HG03108 (cell line): ENCODE results near the gene B3GNT4.
"Not testable (repeated sequence)": the region's sequence is repeated elsewhere in the genome, so short reads cannot be mapped to it uniquely, and the experiment has no call there.

ENCODE experiments used
- ATAC-seq: cut with Tn5 transposase; IDR thresholded peaks from one replicate; pipeline ENCODE4 v1.9.1; 2021; ENCODE audit warnings: moderate library complexity; ENCODE audit not compliant: unreplicated experiment

The B3GNT4 gene

DNA sequence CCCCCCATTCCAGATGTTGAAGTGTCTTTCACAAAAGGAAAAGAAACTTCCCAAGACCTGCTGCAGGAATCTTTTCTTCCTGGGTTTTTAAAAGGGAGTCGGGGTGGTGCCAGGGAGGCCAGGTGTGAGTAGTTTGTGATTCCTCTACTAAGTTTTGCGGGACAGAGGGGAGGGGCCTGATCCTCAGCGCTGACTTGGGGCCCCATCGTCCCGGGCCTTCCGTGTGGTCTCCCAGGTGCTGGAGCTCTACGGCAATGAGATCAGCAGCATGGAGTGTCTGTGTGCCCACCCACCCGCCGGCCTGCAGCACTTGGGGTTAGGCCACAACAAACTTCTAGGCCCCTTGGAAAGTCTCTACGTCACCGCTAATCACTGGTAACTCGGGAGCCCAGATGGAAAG, 16.0 kb upstream of the B3GNT4 start:
- ATAC-seq: no peak

DNA sequence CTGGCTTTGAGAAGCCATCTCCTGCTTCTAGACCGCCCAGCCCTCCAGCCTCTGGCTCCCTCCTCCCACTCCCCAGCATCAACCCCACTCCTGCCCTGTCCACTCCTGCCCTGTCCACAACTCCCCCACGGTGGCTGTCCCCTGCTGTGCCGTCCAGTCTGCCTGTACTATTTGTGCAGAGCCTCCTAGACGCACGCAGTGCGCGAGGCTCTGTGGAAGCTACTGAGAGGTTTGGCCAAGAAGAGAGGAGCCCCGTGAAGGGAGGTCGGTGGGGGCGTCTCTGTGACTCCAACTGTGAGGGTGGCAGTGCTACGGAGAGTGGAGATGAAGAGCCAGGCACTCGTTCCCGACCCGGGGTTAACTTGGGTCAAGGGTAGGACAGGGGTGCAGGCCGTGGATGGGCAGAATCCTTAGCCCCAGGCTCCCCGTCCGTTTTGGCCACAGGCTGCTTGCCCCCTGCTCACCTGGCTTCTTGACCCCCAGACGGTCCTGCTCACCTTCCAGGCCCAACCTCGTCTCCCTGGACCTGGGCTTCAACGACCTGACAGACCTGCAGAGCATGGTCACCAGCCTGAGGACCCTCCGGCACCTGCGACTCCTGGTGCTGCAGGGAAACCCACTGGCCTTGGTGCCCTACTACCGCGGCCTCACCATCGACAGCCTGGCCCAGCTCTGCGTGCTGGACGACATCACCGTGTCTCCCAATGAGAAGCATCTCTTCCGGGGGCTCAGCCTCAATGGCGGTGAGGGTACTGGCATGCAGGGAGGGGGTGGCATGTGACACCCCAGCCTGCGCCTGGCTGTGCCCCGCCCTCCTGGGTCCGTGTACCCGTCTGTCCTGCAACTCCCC, 13.7 kb upstream of the B3GNT4 start:
- ATAC-seq: no peak

DNA sequence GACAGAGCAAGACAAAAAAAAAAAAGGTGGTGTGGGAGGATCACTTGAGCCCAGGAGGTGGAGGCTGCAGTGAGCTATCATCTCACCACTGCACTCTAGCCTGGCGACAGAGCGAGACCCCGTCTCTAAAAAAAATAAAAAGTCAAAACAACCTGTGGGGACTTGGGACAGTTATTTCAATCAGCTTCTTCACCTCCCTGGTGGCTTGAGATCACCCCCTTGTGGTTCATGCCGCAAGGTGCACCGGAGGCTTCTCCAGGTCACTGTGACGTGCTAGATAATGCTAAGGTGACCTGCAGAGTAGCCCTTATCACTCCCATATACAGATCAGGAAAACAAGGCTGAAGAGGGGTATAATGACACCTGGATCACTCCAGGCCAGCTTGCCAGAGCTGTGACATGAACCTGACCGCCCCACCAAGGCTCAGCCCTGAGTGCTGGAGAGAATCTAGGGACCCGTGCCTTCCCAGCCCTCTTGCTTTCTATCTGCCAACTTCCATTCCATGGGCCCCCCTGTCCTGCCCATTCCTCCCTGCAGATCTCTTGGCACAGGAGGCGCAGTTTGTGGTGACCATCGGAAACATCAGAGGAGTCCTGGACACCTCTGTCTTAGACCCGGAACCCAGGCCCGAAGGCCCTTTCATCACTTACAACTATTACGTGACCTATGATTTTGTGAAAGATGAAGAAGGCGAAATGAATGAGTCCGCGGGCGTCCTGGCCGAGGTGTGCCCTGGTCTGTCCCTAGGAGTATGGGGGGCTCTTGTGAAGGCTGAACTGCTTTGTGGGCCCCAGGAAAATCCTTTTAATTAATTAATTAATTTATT, 12.5 kb upstream of the B3GNT4 start:
- ATAC-seq: no peak

DNA sequence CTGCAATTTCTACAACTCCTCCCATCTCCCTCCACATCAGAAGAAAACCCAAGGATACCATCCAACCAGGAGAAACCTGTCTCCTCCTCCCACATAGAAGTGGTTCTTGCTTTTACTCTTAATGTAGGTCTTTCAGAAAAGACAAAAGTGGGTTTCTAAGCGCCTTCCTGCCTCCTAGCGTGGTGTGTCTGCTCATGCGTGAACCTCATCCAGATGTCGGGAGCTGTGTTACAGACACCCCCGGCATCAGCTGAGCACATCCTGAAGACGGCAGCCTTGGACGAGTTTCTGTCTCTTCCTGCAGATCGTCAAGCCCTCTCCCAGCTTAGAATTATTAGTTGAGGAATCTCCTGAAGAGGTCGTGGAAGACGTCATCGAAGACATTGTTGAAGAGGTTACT, 11.1 kb upstream of the B3GNT4 start:
- no peak for ATAC-seq

DNA sequence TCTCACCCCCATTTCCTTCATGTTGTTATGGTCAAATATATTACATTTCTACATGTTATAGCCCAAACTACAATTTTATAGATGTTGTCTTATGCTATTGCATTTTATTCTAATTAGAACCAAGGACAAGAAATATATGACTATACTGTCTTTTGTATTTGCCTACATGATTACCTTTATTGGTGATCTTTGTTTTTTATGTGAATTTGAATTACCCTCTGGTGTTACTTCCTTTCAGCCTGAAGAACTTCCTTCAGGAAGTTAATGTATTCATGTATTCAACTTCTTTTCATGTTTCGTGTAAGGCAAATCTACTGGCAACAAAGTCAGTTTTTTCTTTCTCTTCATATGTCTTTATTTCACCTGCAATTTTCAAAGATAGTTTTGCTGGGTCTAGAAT, 8.7 kb upstream of the B3GNT4 start:
- no peak for ATAC-seq

DNA sequence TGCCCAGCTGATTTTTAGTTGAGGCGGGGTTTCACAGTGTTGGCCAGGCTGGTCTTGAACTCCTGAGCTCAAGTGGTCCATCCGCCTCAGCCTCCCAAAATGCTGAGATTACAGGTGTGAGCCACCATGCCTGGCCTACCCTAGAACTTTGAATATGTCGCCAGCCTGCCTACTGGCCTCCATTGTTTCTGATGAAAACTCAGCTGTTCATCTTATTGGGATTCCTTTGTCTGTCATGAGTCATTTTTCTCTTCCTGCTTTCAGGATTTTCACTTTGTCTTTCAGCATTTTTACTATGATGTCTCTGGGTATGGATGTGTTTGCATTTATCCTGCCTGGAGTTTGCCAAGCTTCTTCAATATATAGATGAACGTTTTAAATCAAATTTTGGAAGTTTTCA, 8.1 kb upstream of the B3GNT4 start:
- no peak for ATAC-seq

DNA sequence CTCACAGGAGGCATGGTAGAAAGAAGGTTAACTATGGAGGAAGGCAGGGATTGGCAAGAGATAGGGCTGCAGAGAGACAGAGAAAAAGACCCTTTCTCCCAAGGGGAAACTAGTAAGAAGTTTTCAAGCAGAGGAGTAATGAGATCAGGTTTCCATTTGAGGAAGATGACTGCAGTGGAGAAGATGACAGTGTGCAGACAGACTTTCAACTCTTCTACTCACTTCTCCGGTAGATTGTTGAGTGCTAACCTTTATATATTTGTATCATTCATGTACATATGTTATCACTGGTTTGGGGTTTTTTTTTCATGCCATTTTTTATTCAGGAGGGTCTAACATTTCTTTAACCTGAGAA, 5.9 kb upstream of the B3GNT4 start:
- ATAC-seq: no peak

DNA sequence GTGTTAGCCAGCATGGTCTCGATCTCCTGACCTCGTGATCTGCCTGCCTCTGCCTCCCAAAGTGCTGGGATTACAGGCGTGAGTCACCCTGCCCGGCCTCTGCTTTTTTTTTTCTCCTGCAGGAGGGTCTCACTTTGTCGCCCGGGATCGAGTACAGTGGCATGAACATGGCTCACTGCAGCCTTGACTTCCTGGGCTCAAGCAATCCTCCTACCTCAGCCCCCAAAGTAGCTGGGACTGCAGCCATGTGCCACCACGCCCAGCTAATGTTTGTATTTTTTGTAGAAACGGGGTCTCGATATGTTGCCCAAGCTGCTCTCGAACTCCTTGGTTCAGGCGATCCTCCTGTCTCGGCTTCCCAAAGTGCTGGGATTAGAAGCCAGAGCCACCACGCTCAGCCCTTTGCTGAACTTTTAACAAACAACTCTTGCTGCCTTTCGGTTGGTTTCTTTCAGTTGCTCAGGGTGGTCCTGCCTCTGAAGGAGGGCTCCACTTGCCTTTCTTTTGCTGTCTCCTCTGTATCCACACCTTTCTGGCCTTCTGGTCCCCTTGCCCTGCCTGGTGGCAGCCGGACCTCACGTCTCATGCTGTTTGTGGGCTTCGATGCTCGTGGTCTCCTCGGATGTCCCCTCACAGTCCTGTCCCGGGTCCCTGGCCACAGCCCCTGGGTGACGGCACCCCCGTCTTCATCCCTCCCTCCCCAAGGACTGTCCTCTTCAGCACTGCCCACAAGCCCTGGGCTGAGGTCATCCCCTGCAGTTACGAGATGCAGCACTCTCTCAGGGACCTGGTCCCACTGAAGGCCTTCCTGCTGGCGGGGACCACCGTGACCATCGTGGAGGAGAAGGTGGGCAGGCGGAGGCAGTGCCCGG, 3.8 kb upstream of the B3GNT4 start:
- no peak for ATAC-seq

DNA sequence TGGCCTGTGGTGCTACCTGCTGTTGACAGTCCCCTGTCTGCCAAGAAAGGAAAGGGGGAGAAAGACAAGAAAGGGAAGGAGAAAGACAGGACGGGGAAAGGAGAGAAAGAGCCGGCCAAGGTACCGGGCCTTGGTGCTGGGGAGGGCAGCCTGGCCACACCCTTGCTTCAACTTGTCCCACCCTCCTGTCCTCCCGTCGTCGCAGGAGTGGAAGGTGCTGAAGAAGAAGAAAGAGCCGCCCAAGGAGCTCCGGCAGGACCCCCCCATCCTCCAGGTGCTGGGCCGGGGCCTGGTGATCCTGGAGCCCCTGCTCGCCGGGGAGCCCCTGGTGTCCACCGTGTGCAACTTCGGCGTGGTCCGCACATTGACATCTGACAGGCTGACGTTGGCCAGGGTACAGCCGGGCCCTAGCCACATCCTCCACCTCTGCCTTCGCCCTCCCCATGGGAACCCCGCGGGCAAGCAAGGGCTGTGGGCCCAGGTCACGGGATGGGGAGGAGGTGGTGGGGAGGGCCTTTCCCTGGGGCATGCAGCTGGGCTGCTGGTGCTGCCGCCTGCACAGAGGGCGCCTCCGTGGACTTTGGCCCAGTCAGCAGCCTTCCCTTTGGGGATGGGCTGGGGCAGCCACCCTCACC, 2.9 kb upstream of the B3GNT4 start:
- ATAC-seq: no peak

DNA sequence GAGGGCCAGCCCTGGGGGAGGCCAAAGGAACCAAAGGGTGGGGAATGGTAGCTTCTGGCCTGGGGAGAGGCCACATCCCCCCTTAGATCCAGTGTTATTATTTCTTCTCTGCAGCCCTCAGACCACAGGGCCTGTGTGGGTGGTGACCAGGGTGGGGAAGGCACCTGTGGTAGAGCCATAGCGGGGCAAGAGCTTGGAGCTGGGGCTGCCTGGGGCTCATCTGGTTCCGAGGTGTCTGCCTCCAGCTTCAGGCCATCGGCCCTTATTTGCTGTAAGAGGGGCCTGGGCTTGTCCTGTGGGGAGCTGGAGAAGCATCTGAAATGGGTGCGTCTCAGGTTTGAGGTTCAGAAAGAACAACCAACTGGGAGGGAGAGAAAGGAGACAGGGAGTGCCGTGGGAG, 2.1 kb upstream of the B3GNT4 start:
- no peak for ATAC-seq

DNA sequence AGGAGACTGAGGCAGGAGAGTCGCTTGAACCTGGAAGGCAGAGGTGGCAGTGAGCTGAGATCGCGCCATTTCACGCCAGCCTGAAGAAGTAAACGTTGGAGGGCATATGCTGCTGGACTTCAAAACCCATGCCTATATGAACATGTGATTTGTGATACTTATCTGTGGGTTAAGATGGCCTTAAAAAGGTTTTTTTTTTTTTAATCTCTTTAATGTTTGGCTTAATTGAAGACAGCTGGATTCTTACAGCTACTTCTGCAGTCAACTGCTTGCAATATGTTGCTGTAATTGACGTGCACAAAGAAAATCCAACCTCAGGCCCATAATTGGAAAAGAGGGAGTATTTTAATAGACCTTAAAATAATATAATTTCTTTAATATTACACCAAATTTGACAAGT, 1.5 kb upstream of the B3GNT4 start:
- no peak for ATAC-seq

DNA sequence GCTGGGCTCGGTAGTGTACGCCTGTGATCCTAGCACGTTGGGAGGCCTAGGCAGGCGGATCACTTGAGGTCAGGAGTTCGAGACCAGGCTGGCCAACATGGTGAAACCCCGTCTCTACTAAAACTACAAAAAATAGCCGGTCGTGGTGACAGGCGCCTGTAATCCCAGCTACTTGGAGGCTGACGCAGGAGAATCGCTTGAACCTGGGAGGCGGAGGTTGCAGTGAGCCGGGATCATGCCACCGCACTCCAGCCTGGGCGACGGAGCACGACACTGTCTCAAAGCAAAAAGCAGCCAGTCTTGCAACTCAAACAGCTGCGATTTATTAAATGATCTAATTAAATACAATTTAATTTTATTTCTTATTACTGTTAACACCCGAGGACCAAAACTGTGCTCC, 698 bp upstream of the B3GNT4 start:
- not testable (repeated sequence) for ATAC-seq

DNA sequence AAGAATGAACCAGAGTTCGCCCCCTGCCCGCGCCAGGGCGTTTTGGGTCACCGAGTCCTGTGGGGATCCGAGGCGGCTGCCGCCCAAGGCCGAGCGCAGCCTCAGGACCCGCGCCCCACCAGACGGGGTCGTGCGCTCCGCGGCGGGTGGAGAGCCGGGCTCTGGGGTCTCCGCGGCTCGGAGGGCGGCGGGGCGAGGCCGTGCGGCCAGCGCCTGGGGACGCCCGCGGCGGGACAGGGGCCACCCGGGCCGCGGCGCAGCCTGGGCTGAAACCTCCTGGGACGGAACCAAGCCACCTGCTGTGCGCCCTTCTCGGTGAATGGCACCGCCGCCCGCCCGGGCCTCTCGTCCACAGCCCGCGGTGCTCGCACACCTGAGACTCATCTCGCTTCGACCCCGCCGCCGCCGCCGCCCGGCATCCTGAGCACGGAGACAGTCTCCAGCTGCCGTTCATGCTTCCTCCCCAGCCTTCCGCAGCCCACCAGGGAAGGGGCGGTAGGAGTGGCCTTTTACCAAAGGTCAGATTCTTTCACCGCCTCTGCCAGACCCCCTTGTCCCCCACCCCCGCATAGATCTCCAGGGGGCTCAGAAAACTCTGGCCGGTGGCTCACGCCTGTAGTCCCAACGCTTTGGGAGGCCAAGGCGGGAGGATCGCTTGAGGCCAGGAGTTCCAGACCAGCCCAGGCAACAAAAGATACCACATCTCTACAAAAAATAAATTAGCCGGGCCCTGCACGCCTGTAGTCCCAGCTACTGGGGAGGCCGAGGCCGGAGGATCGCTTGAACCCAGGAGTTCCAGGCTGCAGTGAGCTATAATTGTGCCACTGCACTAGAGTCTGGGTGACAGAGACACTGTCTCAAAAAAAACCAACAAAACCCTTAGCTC, 901 bp downstream of the B3GNT4 start:
- no peak for ATAC-seq

DNA sequence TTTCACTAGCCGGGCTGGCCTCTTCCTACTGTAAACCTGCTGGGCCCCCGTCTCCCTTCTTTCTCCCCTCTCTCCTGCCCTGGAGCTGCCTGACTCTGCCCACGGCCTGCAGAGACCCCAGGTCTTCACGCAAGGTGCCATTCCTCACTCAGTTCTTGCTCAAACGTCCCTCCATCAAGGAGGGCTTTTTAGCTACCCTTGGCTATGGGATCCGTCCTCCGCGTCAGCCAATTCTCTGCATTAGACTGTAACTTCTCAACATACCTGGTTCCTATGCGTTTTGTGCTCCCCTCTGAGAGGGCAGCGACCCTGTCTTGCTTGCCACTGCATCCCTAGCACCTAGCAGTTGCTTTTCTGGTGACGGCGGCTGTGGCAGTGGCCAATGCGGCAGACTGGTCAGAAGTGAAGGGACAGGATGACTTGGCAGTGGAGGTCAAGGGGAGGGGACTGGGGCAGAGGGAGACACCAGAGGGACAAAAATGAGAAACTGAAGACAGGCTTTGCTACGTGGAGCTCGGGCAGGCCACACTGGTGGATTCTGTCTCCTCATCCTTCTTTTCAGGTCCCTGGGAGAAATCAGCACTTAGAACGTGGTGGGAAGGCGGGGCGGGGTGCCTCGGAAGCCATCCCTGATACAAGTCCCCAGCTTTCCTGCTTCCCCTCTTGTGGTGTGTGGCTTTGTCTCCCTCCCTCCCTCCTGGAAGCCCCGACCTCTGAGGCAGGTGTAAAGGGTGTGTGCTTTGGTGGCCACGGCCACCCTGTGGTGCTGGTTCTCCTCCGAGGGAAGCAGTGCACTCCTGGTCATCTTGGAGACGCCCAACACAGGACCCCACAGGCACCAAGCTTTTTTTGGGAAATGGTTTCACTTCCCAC, 1.8 kb downstream of the B3GNT4 start:
- no peak for ATAC-seq

DNA sequence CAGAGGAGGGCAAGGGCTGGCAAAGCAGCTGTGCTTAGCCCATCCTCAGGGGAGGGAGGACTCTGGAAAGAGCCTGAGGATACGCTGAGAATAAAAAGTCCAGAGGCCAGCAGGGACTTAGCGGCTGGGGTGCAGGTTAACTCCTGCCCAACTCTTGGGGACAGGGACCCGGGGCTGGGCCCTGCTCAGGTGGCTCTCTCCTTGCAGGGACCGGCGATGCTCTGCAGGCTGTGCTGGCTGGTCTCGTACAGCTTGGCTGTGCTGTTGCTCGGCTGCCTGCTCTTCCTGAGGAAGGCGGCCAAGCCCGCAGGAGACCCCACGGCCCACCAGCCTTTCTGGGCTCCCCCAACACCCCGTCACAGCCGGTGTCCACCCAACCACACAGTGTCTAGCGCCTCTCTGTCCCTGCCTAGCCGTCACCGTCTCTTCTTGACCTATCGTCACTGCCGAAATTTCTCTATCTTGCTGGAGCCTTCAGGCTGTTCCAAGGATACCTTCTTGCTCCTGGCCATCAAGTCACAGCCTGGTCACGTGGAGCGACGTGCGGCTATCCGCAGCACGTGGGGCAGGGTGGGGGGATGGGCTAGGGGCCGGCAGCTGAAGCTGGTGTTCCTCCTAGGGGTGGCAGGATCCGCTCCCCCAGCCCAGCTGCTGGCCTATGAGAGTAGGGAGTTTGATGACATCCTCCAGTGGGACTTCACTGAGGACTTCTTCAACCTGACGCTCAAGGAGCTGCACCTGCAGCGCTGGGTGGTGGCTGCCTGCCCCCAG, 2.8 kb downstream of the B3GNT4 start:
- ATAC-seq: no peak

DNA sequence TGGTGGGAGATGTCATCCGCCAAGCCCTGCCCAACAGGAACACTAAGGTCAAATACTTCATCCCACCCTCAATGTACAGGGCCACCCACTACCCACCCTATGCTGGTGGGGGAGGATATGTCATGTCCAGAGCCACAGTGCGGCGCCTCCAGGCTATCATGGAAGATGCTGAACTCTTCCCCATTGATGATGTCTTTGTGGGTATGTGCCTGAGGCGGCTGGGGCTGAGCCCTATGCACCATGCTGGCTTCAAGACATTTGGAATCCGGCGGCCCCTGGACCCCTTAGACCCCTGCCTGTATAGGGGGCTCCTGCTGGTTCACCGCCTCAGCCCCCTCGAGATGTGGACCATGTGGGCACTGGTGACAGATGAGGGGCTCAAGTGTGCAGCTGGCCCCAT, 3.5 kb downstream of the B3GNT4 start:
- no peak for ATAC-seq

DNA sequence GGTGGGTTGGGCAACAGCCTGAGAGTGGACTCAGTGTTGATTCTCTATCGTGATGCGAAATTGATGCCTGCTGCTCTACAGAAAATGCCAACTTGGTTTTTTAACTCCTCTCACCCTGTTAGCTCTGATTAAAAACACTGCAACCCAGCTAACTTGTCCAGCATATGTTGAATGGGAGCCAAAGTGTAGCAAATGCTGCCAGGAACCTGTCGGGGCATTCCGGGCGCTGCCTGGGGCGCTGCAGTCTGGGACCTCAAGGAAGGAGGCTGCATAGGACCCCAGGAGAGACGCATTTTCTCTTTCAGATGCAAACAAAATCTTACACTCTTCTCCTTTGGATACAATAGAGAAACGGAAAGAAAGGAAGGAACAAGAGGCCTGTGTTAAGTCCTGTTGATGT, 3.9 kb downstream of the B3GNT4 start:
- ATAC-seq: no peak

DNA sequence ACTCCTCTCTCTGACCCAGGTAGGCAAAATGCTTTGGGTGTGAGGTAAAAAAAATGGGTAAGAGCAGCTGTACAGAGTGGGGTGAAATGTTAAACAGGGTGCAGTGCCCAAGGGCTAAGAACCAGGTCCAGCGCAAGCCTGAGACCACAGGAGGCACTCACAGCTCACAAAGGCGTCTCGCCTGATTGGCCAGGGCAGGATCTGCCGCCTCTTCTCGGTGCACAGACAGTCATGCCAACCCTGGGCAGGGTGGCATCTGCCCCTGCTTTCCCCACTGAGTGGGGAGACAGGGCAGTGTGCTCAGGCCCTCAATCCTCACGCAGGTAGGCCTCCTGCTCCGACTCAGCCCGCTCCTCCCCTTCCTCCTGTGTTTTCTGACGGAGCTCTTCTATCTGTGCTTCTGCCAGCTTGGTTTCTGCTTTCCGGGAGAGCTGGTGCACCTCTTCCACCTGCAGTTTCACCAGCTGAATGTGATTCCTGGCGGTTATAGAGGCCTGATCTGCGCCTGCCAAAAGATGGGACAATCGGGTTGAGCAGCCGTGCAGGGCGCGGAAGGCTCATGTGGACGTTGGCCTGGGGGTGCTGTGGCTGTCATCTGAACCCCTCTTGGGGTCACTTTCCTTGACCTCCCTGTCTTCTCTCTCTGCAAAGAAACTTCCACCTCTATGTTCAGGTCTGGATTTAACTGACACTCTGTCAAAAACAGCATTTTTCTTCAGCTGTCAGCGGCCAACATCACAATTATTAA, 4.7 kb downstream of the B3GNT4 start:
- ATAC-seq: no peak
